Measurements from ENCODE around the gene PLA2G2C. TPM values are rescaled to one million over a fixed set of nuclear protein-coding genes. Genes with fewer than 3 reads are reported as not detected.
A peak's percentile ranks its signal among the peaks of the same experiment; 100 is the strongest.

Gene PLA2G2C
- polyA plus RNA-seq, 2 donors = 0.07 to 0.14 TPM

DNA sequence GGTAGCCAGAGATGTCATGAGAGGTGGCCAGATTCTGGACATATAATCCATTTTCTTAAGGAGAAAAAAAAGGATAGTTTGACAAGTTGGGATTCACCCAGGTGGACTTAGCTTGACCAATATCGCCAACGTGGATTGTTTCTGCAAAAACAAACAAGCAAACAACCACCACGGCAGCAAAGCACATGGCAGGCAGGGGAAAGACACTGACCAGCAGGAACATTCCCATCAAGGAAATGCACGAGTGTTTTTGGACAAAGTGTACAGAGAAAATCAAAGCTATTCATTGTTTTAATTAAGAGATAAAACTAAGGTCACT, 9.1 kb upstream of the PLA2G2C start:
- Histone ChIP-seq H3K27me3 (ENCODE audit: control insufficient read depth in 1 of 2, insufficient read depth in 2 of 2, low read length in 2 of 2) (peaks cover 0 to 3% of the 10 kb centered on the region in 2 donors), H3K27ac (ENCODE audit: low read depth in 2 of 2, low read length in 1 of 2) (no peak overlapping the region), H3K4me1 (ENCODE audit: control insufficient read depth in 2 of 2, insufficient read depth in 2 of 2, low read length in 1 of 2) (peaks cover 0 to 2% of the 10 kb centered on the region in 2 donors), H3K36me3 (ENCODE audit: control insufficient read depth in 2 of 2, insufficient read depth in 2 of 2, low read length in 1 of 2) (no peaks in the 10 kb centered on the region), H3K4me3 (ENCODE audit: low read depth in 1 of 2, low read length in 2 of 2) (no peak overlapping the region), H3K9me3 (ENCODE audit: control insufficient read depth in 2 of 2, insufficient read depth in 1 of 2, low read depth in 1 of 2, low read length in 1 of 2) (no peaks in the 10 kb centered on the region)
- WGBS, 2 donors = 60 to 63% methylated on average over 4 of the region's 4 CpGs

GRCh38 chr1:20194757-20195461, 8.6 kb upstream of the PLA2G2C start:
- WGBS, 2 donors = 27 to 33% methylated on average over 15 of the region's 15 CpGs
- Histone ChIP-seq H3K4me1 (ENCODE audit: control insufficient read depth in 2 of 2, insufficient read depth in 2 of 2, low read length in 1 of 2) (peaks cover 0 to 2% of the 10 kb centered on the region in 2 donors), H3K9me3 (ENCODE audit: control insufficient read depth in 2 of 2, insufficient read depth in 1 of 2, low read depth in 1 of 2, low read length in 1 of 2) (no peaks in the 10 kb centered on the region), H3K36me3 (ENCODE audit: control insufficient read depth in 2 of 2, insufficient read depth in 2 of 2, low read length in 1 of 2) (no peaks in the 10 kb centered on the region), H3K4me3 (ENCODE audit: low read depth in 1 of 2, low read length in 2 of 2) (no peak overlapping the region), H3K27ac (ENCODE audit: low read depth in 2 of 2, low read length in 1 of 2) (no peak overlapping the region), H3K27me3 (ENCODE audit: control insufficient read depth in 1 of 2, insufficient read depth in 2 of 2, low read length in 2 of 2) (peaks cover 0 to 3% of the 10 kb centered on the region in 2 donors)

- H3K27ac ChIP-seq (ENCODE audit: low read depth in 2 of 2, low read length in 1 of 2) = no peak overlapping the region
- H3K9me3 ChIP-seq (ENCODE audit: control insufficient read depth in 2 of 2, insufficient read depth in 1 of 2, low read depth in 1 of 2, low read length in 1 of 2) = no peaks in the 10 kb centered on the region
- H3K36me3 ChIP-seq (ENCODE audit: control insufficient read depth in 2 of 2, insufficient read depth in 2 of 2, low read length in 1 of 2) = no peaks in the 10 kb centered on the region
- 55 to 64% methylated on average over 2 of the region's 2 CpGs for WGBS, 2 donors
- no peak overlapping the region for H3K4me3 ChIP-seq (ENCODE audit: low read depth in 1 of 2, low read length in 2 of 2)
- no peaks in the 10 kb centered on the region for H3K4me1 ChIP-seq (ENCODE audit: control insufficient read depth in 2 of 2, insufficient read depth in 2 of 2, low read length in 1 of 2)
- H3K27me3 ChIP-seq (ENCODE audit: control insufficient read depth in 1 of 2, insufficient read depth in 2 of 2, low read length in 2 of 2) = peaks cover 0 to 3% of the 10 kb centered on the region in 2 donors
Measured at GRCh38 chr1:20194224-20194623, 7.9 kb upstream of the PLA2G2C start.

GRCh38 chr1:20192871-20193411, 6.6 kb upstream of the PLA2G2C start:
- no peaks in the 10 kb centered on the region for H3K36me3 ChIP-seq (ENCODE audit: control insufficient read depth in 2 of 2, insufficient read depth in 2 of 2, low read length in 1 of 2)
- no peaks in the 10 kb centered on the region for H3K9me3 ChIP-seq (ENCODE audit: control insufficient read depth in 2 of 2, insufficient read depth in 1 of 2, low read depth in 1 of 2, low read length in 1 of 2)
- 85 to 100% methylated on average over 1 of the region's 1 CpG for WGBS, 2 donors
- H3K4me1 ChIP-seq (ENCODE audit: control insufficient read depth in 2 of 2, insufficient read depth in 2 of 2, low read length in 1 of 2) = no peaks in the 10 kb centered on the region
- H3K27ac ChIP-seq (ENCODE audit: low read depth in 2 of 2, low read length in 1 of 2) = peak overlapping the region in 1 of 2 donors; percentile 57
- H3K4me3 ChIP-seq (ENCODE audit: low read depth in 1 of 2, low read length in 2 of 2) = no peak overlapping the region
- H3K27me3 ChIP-seq (ENCODE audit: control insufficient read depth in 1 of 2, insufficient read depth in 2 of 2, low read length in 2 of 2) = no peaks in the 10 kb centered on the region

DNA sequence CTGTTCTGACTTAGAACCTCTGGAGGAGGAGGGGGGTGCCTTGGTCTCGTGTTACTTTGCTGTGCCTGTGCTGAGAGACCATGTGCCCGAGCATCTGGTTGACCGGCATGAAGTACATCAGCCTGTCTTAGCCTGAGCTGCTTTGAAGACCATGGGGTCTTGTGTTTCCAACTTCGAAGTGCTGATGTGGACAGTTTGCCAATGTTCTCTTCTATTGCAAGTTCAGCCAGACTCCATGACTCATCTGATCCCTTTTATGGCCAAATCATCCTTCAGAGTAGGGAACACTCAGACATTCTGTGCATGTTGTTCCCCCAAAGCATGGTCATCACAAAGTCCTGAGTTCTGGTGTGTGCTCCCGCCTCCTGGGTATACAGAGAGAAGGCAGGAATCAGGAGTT, 6.0 kb upstream of the PLA2G2C start:
- Histone ChIP-seq H3K4me3 (ENCODE audit: low read depth in 1 of 2, low read length in 2 of 2) (no peak overlapping the region), H3K27ac (ENCODE audit: low read depth in 2 of 2, low read length in 1 of 2) (peak overlapping the region in 1 of 2 donors; percentile 57), H3K9me3 (ENCODE audit: control insufficient read depth in 2 of 2, insufficient read depth in 1 of 2, low read depth in 1 of 2, low read length in 1 of 2) (no peaks in the 10 kb centered on the region), H3K4me1 (ENCODE audit: control insufficient read depth in 2 of 2, insufficient read depth in 2 of 2, low read length in 1 of 2) (peaks cover 0 to under 1% of the 10 kb centered on the region in 2 donors), H3K36me3 (ENCODE audit: control insufficient read depth in 2 of 2, insufficient read depth in 2 of 2, low read length in 1 of 2) (no peaks in the 10 kb centered on the region), H3K27me3 (ENCODE audit: control insufficient read depth in 1 of 2, insufficient read depth in 2 of 2, low read length in 2 of 2) (no peaks in the 10 kb centered on the region)
- WGBS, 2 donors = 61 to 76% methylated on average over 5 of the region's 5 CpGs

DNA sequence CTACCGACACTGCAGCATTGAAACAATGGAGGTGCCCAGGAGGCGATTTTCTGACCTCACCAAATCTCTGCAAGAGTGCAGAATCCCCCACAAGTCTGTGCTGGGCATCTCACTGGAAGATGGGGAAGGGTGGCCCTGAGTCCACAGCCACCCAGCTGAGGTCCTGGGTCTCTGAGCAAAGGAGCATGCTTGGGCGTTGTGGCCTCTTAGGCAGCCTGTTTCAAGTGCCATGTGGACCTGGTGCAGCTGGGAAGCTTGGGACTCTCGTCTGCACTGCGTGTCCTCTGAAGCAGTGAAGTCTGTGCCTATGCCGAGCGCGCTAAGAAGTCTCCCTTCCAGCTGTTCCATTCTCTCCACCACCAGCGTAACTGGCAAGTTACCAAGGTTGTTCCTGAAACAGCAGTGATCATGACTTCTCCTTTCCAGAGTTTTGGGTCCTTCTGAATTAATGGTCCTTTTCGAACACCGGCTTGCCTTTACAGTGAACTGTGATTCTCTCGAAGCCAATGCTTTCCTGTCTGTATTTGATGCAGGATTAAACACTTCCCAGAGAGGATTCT, 5.0 kb upstream of the PLA2G2C start:
- no peak overlapping the region for H3K27ac ChIP-seq (ENCODE audit: low read depth in 2 of 2, low read length in 1 of 2)
- peaks cover 0 to 5% of the 10 kb centered on the region in 2 donors for H3K4me1 ChIP-seq (ENCODE audit: control insufficient read depth in 2 of 2, insufficient read depth in 2 of 2, low read length in 1 of 2)
- H3K4me3 ChIP-seq (ENCODE audit: low read depth in 1 of 2, low read length in 2 of 2) = no peak overlapping the region
- no peaks in the 10 kb centered on the region for H3K9me3 ChIP-seq (ENCODE audit: control insufficient read depth in 2 of 2, insufficient read depth in 1 of 2, low read depth in 1 of 2, low read length in 1 of 2)
- no peaks in the 10 kb centered on the region for H3K27me3 ChIP-seq (ENCODE audit: control insufficient read depth in 1 of 2, insufficient read depth in 2 of 2, low read length in 2 of 2)
- WGBS, 2 donors = 87 to 88% methylated on average over 12 of the region's 12 CpGs
- no peaks in the 10 kb centered on the region for H3K36me3 ChIP-seq (ENCODE audit: control insufficient read depth in 2 of 2, insufficient read depth in 2 of 2, low read length in 1 of 2)

- Histone ChIP-seq H3K36me3 (ENCODE audit: control insufficient read depth in 2 of 2, insufficient read depth in 2 of 2, low read length in 1 of 2) (no peaks in the 10 kb centered on the region), H3K4me1 (ENCODE audit: control insufficient read depth in 2 of 2, insufficient read depth in 2 of 2, low read length in 1 of 2) (peaks cover 0 to 5% of the 10 kb centered on the region in 2 donors), H3K27me3 (ENCODE audit: control insufficient read depth in 1 of 2, insufficient read depth in 2 of 2, low read length in 2 of 2) (peaks cover 0 to 3% of the 10 kb centered on the region in 2 donors), H3K27ac (ENCODE audit: low read depth in 2 of 2, low read length in 1 of 2) (no peak overlapping the region), H3K4me3 (ENCODE audit: low read depth in 1 of 2, low read length in 2 of 2) (no peak overlapping the region), H3K9me3 (ENCODE audit: control insufficient read depth in 2 of 2, insufficient read depth in 1 of 2, low read depth in 1 of 2, low read length in 1 of 2) (no peaks in the 10 kb centered on the region)
- WGBS, 2 donors = 82 to 86% methylated on average over 19 of the region's 19 CpGs
Measured at GRCh38 chr1:20190256-20191160, 4.2 kb upstream of the PLA2G2C start.

- Histone ChIP-seq H3K4me1 (ENCODE audit: control insufficient read depth in 2 of 2, insufficient read depth in 2 of 2, low read length in 1 of 2) (peaks cover 0 to 5% of the 10 kb centered on the region in 2 donors), H3K4me3 (ENCODE audit: low read depth in 1 of 2, low read length in 2 of 2) (no peak overlapping the region), H3K9me3 (ENCODE audit: control insufficient read depth in 2 of 2, insufficient read depth in 1 of 2, low read depth in 1 of 2, low read length in 1 of 2) (no peaks in the 10 kb centered on the region), H3K27me3 (ENCODE audit: control insufficient read depth in 1 of 2, insufficient read depth in 2 of 2, low read length in 2 of 2) (peaks cover 0 to 3% of the 10 kb centered on the region in 2 donors), H3K27ac (ENCODE audit: low read depth in 2 of 2, low read length in 1 of 2) (no peak overlapping the region), H3K36me3 (ENCODE audit: control insufficient read depth in 2 of 2, insufficient read depth in 2 of 2, low read length in 1 of 2) (no peaks in the 10 kb centered on the region)
- WGBS, 2 donors = 84 to 86% methylated on average over 4 of the region's 4 CpGs
Measured at GRCh38 chr1:20189664-20190063, 3.3 kb upstream of the PLA2G2C start.

DNA sequence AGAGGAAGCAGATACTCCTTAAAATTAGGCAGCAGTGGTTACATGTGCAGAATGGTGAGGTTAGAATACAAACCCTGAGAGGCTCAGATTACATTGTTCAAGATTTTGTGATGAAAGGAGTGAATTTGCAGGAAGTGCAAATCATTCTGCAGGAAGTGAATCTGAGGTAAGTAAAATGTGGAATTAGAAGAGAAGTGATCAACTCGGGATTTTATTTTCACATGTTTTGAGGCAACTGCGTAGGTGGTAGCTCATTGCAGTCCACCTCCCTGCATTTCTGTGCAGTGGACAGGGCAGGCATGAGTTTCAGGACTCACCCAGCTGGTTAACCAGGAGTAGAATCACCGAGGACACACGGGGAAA, 2.1 kb upstream of the PLA2G2C start:
- peaks cover 0 to 2% of the 10 kb centered on the region in 2 donors for H3K9me3 ChIP-seq (ENCODE audit: control insufficient read depth in 2 of 2, insufficient read depth in 1 of 2, low read depth in 1 of 2, low read length in 1 of 2)
- H3K4me3 ChIP-seq (ENCODE audit: low read depth in 1 of 2, low read length in 2 of 2) = no peak overlapping the region
- H3K4me1 ChIP-seq (ENCODE audit: control insufficient read depth in 2 of 2, insufficient read depth in 2 of 2, low read length in 1 of 2) = peaks cover 0 to 5% of the 10 kb centered on the region in 2 donors
- H3K36me3 ChIP-seq (ENCODE audit: control insufficient read depth in 2 of 2, insufficient read depth in 2 of 2, low read length in 1 of 2) = no peaks in the 10 kb centered on the region
- peak overlapping the region in 1 of 2 donors; percentile 18 for H3K27ac ChIP-seq (ENCODE audit: low read depth in 2 of 2, low read length in 1 of 2)
- 68 to 78% methylated on average over 4 of the region's 4 CpGs for WGBS, 2 donors
- H3K27me3 ChIP-seq (ENCODE audit: control insufficient read depth in 1 of 2, insufficient read depth in 2 of 2, low read length in 2 of 2) = peaks cover 0 to 3% of the 10 kb centered on the region in 2 donors

Data from esophagus (tissue), 2 donors.